HG03460 (cell line): ENCODE measurements around the gene ARHGEF40.
A peak's percentile ranks its signal among the peaks of the same experiment; 100 is the strongest.

Experiments
- ATAC-seq: cut with Tn5 transposase; IDR thresholded peaks from one replicate; pipeline ENCODE4 v1.9.1; 2021; ENCODE audit not compliant: unreplicated experiment

The ARHGEF40 gene

DNA sequence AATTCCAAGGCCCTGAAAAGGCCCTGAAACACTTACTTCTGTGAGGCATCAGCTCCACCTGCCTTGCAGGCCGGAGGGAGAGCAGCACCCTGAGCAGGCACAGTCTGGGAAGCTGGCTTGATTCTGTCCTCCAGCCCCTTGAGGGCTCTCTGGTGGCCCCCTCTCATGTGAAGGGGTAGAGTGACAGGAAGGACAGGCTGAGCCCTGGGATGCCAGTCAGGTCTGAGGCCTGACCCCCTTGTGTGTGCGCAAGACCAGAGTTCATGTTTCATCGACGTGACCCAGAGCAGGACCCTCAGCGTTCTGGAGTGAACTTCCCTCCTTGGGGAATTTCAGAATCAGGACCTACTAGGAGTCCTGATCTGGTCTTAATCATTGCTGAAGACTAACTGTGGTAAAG, 11.2 kb upstream of the ARHGEF40 start:
- ATAC-seq, result no peak

DNA sequence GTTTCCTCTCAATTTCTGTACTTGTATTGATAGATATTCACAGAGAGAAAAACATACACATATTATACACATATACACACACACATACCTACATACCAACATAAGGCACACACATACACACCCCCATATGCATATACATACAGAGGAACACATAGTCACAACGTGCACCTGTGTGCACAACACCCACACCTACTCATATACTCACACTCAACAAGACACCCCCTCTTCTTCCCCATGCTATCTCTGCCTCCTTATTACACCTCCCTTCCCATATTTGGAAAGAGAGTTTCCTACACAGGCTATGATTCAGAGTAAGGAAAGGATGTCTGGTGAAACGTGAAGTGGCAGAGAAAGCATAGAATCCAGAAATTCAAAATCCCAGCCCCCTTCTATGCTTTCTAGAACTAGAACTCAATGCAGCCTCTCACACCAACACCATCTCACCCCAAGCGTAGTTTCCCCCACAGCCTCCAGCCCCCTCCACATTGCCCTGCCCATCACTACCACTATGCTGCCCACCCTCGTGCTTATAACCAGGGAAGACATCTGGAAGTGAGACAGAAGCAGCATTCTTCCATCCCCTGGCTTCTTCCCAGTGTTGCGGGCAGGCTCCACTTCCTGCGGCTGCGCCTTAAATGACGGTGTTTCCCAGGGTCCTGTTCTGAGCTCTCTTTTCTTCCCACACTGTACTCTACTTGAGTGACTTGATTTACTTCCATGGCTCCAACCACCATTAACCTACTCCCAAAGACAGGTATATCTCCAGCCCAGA, 10.1 kb upstream of the ARHGEF40 start:
- ATAC-seq, result no peak

DNA sequence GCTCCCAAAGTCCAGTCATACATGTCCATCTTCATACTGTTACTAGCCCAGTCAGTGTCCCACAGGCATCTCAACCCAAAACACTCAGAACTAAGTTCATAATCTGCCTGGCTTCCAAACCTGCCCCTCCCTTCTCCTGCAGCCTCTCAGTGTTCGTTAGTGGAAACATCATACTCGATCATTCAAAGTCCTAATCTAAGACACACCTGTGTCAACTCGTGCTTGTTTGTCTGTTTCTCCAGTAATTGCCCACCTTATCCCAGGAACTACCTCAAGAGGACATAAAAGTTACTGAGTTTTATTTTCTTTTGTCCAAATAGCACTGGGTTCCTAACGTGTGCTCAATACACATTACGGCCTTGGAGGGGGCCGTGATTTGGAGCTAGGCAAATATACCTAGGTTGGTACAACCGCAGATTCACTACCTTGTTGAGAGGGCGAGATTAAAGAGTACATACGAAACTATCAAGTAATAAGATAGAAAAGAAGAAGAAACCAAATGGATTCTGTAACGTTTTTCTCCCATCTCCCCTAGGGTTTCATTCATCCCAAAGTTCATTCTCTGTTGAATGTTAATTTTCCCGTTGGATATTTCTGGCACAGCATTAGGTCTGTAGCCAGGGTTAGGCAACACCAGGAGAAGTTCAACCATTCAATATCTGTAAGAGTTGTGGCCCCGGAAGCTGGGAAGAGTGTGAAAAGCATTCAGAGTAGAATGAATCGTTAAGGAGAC, 9.3 kb upstream of the ARHGEF40 start:
- ATAC-seq, result no peak

DNA sequence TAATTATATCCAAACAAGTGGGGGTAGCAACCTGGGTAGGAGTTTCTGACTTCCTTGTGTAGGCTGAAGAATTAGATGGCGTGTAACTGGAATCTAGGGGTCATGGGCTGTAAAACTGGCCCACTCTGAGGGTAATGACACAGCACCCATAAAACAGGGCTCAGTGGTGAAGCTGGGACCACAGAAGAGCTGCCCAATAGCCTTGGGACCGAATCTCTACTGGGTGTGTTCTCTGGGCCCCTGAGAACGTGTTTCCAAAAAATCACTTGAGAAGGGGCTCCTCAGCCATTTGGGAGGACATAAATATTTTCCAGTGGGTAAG, 8.8 kb upstream of the ARHGEF40 start:
- ATAC-seq, result no peak

DNA sequence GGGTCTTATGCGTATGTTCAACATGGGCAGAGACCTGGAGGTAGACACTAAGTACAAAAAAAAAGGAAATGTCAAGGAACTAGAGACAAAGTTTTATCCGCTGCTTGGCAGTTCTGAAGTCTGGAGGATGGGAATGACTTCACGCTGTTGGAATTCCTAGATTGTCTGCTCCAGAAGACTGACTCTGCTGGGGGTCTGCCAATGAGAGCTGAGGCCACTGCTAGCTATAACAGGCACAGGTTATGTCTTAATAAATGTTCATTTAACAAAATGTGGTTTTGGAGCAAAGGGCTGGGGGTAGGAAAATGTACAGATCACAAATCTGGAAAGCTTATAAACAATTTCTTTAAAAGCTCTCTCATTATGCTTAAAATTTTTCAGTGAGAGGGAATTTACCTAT, 6.6 kb upstream of the ARHGEF40 start:
- ATAC-seq, result no peak

DNA sequence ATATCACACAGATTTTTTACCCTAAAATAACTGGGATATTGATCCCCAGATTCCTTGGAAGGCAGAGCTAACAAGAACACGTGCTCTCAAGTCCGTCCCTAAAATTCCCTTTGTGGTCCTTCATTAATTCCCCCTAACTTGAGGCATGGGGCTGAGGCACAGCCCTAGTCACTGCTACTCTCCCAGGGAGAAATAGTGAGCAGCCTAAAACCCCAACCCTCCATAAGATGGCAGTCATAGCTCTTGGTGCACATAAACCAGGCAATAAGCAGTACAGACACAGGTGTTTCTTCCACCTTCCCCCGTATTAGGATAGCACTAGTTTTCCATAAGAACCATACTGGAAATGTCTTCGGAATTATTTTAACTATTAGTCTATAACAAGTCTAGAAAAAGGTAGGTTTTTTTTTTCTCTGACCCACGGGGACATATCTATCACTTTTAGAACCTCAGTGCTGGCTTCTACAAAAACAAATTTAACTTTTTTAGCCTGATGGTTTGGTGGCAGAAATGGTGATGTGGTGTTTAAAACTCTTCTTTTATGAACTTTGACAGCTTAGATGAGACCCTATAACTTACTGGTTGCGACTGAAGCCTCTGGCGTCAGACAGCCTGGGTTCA, 3.1 kb upstream of the ARHGEF40 start:
- no peak for ATAC-seq

DNA sequence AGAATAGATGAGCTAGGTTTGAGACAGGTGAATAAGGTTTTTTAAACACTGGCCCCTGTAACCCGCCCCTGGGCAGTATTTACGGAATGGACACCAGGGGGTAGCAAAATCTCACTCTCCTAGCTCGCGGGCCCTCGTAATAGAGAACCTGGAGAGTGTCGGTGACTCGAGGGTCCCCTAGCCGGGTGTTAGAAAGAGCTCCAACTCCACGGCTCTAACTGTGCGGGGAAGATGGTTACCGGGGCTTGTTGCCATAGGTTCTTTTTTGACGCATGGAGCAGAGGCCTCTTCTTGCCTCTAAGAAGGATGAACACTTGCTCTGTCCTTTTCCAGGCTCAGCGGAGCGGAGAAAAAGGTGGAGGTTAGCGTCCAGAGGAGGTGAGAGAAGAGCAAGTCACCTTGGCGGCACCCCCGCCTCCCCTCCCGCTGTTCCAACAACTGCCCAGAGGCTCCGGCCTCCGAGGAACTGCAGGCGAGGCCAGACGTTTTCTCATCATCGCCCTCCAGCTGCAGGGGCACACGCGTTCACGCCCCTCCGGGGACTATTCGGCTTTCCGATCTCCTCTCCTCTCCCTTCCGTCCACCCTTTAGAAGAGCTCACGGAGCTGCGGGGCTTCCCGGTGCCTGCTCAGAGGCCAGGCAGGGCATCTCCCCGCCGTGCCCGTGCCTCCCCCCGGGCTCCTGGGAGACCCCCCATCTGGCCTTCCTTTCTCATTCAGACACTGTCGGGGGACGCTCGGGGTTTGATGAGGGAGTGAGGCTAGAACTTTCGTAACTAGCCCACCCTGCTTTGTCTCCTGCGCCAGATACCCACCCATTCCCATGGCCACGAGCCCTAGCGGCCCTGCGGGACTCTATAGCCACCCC, 1.4 kb upstream of the ARHGEF40 start:
- ATAC-seq, result no peak

DNA sequence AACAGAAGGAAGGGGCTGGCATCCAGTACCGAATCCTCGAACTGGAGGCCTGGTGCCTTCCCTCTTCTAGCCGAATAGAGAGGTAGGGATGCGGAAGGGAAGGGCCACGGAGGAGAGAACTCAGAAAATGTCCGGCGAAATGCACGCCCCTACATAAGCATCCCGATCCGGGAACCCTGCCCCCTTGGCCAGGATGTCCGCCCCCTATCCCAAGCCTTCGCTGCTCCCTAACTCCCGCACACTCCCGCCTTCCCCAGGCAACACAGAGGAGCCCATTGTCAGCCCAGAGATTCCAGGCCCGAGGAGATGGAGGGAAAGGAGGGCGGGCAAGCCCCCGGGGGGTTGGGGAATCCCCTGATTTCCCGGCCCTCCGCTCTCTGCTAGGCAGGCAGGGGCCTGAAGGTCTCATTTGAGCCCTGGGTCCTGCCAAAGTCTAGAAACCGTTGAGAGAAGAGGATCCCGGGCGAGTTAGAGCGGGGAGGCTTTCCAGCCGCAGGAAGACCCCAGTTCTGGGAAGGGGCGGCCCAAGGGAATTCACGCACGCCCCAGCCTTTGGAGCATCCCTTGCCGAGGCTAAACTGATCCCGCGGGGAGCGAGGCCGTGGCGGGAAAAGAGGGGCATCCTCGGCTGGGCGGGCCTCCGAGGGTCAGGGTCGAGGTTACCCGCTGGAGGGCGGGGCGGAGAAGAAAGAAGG, 569 bp upstream of the ARHGEF40 start:
- no peak for ATAC-seq

DNA sequence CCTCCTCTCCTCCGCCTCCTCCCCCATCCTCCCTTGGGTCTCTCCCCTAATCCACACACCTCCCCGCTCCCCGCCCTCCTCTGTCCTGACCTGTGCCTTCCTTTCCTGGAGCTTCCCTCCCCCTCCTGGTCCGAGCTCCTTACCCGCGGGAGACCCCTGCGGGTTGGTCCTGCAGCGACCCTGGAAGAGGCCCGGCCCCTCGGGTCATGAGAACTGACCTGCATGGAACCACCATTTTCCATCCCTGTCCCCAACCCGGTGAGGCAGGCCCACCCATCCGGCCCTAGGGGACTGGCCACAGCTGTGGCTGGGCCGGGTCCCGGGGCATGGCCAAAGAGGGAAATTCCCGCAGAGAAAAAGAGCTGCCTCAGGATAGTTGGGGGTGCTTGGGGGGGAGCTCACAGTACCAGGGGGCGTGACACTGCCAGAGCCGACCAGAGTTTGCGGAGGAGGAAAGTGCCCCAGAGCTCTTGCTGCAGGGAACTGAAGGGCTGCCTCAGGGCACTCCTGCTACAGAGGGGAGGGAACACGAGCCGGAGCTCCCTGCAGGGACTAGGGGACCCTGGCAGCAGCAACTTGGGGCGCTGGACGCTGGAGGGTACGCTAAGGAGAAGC, 613 bp downstream of the ARHGEF40 start:
- ATAC-seq, result peak; percentile 20

DNA sequence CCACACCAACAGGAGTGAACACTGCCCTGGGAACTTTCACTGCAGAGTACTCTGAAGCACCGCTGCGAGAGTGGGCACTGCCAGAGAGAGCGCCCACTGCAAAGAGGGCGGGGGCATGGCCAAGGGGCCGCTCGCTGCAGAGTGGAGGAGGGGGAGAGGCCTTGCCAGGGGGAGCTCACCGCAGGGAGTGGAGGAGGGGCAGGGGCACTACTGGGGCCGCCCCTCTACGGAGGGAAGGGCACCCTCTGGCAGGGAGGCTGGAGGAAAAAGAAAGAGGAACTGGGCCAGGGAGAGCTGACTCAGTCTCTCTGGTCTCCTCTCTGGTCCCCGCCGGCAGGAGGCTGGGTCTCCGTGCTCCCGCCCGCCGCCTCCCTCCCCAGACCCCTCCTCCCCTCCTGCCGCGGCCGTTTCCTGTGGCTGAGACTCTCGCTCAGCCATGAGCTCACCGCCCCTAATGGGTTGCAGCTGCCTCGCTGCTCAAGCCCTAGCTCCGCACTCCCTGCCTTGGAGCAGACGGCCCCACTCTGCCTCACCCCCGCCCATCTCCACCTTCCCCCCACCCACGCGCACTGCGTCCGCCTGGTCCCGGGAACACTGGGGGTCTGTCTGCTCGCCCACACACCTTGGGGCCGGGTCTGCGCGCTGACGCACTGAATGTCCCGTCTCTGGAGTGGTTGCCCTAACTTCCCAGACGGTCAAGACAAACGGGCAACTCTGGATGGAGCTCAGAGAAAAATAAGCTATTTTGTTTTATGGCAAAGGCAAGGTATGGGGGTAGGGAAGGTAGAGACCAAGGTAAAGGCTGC, 1.3 kb downstream of the ARHGEF40 start:
- peak; percentile 67 for ATAC-seq

DNA sequence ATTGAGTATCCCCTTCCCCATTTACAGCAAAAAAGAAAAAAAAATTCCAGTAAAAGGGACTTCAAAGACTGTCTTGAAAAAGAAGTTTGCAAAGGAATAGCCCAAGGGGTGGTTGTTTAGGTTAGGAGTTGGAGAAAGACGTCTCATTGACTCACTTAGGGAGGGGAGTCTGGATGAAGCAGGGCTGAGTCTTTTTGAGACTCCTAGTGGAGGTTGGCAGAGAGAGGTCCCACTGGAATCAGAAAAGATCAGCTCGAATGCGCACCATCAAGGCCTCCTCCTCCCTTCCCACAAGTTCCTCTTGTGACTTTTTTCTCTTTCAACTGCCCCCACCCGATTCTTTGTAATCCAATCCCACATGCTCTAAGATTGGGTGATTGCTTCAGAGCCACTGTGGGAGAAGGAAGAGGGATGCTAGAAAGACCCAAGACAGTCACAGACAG, 1.9 kb downstream of the ARHGEF40 start:
- ATAC-seq, result no peak

DNA sequence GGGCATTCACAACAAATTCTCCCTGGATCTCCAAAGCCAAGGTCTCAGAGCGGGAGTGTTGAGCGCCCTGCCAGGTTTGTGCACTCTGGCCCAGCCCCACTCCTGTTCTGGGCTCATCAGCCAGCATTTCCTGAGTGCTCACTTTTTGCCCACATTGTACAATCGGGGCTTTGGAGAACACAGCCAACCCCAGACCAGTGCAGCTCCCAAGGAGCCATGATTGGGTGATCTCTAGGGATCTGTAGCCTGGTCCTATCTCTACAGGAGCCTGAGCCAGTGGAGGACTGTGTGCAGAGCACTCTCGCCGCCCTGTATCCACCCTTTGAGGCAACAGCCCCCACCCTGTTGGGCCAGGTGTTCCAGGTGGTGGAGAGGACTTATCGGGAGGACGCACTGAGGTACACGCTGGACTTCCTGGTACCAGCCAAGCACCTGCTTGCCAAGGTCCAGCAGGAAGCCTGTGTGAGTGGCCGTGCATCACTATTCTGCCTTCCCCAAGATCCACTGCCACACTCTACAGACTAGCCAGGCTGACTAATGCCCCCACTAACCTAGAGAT, 2.8 kb downstream of the ARHGEF40 start:
- ATAC-seq, result no peak

DNA sequence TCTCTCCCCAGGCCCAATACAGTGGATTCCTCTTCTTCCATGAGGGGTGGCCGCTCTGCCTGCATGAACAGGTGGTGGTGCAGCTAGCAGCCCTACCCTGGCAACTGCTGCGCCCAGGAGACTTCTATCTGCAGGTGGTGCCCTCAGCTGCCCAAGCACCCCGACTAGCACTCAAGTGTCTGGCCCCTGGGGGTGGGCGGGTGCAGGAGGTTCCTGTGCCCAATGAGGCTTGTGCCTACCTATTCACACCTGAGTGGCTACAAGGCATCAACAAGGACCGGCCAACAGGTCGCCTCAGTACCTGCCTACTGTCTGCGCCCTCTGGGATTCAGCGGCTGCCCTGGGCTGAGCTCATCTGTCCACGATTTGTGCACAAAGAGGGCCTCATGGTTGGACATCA, 3.8 kb downstream of the ARHGEF40 start:
- no peak for ATAC-seq

DNA sequence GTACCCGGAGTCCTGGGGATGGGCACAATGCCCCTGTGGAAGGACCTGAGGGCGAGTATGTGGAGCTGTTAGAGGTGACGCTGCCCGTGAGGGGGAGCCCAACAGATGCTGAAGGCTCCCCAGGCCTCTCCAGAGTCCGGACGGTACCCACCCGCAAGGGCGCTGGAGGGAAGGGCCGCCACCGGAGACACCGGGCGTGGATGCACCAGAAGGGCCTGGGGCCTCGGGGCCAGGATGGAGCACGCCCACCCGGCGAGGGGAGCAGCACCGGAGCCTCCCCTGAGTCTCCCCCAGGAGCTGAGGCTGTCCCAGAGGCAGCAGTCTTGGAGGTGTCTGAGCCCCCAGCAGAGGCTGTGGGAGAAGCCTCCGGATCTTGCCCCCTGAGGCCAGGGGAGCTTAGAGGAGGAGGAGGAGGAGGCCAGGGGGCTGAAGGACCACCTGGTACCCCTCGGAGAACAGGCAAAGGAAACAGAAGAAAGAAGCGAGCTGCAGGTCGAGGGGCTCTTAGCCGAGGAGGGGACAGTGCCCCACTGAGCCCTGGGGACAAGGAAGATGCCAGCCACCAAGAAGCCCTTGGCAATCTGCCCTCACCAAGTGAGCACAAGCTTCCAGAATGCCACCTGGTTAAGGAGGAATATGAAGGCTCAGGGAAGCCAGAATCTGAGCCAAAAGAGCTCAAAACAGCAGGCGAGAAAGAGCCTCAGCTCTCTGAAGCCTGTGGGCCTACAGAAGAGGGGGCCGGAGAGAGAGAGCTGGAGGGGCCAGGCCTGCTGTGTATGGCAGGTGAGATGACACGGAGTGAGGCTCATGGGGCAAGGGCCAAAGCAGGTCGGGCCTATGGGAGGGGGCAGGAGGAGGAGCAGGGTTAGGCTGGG, 4.5 kb downstream of the ARHGEF40 start:
- no peak for ATAC-seq

DNA sequence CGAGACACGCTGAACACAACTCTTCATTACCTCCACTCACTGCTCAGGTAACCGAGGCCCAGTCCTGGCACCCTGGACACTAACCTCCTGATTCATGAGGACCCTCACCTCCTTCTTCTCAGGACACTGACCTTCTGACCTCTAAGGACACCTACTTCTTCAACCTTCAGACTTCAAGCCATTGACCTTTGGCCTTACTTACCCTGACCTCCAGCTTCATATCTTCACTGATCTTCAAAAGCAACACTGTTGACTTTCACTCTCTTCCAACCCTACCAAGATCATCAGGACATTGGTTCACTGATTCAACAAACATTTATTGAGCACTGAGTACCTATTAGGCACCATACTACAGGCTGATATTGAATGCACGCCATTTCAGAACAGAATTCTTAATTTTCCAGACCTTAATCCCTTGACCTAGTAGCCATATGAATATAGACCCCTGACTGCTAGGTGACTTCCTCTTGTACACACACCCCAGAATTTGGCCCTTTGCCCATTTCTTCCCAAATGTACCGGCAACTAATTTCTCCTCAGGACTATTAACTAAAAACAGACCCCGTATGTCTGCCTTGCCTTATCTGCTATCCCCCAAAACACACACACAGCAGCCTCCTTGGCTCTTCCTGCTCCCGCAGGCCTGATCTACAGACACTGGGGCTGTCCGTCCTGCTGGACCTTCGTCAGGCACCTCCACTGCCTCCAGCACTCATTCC, 5.8 kb downstream of the ARHGEF40 start:
- no peak for ATAC-seq

DNA sequence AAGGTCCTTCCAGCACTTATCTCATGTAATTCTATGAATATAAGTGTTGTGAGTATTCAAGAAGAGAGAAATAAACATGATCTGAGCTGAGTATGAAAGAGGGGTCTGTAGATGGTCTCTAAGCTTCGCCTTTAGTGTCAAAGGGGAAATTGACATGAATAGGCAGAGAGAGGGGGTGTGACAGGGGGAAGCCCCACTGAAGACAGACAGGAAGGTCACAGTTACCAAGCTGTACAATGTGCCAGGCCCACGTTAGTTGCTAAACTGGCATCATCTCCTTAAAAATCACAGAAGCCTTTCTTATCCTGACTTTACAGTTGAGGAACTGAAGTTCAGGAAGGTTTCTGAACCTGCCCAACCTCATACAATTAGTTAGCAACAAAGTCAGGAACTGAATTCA, 7.6 kb downstream of the ARHGEF40 start:
- no peak for ATAC-seq

DNA sequence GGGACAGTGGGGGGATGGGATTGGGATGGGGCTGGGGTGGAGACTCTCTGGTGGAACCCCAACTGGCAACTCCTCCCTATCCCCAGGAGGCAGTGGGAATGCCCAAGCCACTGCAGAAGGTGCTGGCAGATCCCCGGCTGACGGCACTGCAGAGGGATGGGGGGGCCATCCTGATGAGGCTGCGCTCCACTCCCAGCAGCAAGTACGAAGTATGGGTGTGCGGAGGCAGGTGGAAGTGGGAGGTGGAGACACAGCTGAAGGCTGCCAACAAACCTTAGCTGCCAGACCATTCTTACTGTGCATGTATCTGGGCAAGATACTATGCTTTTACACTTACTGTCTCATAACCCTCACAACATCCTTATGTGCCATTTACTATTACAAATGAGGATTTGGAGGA, 8.2 kb downstream of the ARHGEF40 start:
- ATAC-seq, result no peak

DNA sequence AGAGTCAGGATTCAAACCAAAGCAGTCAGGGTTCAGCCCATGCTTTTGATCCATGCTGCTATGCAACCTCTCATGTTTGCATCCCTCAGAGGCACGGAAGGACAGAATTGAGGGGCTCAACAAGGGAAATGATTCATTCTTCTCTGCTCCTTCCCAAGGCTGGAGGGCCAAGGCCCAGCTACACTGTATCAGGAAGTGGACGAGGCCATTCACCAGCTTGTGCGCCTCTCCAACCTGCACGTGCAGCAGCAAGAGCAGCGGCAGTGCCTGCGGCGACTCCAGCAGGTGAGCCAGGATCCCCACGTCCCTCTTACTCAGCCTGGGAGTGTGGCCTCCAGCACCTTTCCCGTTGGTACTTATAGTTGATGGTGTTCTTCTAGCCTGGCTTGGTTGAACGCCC, 8.6 kb downstream of the ARHGEF40 start:
- ATAC-seq, result no peak
